ENCODE data around the gene ARRB1.
"Not testable (repeated sequence)": the region's sequence is repeated elsewhere in the genome, so short reads cannot be mapped to it uniquely, and the experiment has no call there.

Gene ARRB1

DNA sequence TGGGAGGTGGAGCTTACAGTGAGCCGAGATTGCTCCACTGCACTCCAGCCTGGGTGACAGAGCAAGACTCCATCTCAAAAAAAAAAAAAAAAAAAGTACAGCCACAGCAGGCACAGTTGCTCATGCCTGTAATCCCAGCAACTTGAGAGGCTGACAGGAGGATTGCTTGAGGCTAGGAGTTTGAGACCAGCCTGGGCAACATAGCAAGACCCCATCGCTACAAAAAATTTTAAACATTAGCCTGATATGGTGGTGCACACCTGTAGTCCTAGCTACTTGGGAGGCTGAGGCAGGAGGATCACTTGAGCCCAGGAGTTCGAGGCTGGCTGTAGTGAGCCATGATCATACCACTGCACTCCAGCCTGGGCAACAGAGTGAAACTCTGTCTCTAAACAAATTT lies 76.7 kb downstream of the ARRB1 start:
- not testable (repeated sequence) for DNase-seq (ENCODE audit: low read depth)

DNA sequence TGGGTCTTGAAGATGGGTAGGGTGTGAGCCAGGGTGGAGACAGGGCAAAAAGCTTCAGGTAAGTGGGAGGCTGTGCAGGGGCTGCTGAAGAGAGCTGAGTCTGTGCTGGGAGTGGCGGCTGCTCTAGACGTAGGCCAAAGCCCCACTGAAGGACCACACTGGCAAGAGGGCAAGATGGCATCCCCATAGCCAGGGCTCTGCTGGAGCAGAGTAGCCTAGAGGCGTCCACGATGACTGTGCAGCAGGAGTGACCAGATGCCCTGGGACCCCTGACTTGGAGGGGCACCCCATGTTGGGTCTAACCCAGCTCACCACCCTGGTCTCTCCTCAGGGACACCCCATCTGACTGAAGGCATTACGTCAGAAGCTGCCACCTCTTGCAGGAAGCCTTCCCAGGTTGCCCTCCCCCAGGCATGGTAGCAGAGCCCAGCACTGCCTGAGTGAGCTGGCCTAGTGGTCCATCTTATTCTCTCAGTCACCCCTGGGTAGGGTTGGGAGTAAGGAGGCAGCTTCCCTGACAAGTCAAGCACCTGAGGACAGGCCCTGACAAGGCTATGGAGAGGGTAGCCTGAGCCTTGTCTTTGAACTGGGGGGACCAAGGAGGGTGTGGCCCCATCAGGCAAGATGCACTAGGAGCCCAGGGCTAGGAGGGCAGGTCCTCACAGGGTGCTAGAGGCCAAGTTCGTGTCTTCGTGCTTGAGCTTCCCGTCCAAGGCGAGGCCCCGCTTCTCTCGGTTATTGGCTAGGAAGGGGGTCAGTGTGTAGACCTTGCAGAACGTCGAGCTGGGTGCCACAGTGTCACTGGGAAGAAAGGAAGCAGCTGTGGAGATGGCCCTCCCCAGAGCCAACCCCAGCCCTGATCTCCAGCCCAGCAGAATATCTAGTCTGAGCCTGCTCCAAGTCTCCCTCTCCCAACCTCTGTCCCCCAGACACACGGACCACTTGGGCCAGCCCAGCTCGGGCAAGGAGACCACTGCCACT lies 77.8 kb downstream of the ARRB1 start:
- DNase-seq (ENCODE audit: low read depth): no peak

DNA sequence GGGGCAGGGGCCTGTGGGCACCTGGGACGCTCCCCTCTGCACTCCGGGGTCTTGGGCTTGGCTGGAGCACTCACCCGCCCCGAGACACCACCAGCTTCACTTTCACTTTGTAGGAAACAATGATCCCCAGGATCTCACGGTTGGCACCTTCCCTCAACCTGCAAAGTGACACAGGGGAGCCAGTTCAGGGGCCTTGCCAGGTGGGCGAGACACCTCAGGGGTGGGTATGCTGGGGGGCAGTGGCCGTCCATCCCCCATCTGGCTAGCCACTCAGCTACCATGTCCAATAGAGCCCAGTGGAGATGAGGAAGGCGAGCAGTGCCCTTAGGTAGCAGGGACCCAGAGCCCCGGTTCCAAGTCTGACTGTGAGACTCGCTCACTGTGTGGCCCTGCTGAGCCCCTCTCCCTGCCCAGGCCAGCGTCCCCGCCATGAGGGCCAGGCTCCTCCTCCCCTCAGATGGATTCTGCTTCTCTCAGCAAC lies 78.6 kb downstream of the ARRB1 start:
- no peak for DNase-seq (ENCODE audit: low read depth)

DNA sequence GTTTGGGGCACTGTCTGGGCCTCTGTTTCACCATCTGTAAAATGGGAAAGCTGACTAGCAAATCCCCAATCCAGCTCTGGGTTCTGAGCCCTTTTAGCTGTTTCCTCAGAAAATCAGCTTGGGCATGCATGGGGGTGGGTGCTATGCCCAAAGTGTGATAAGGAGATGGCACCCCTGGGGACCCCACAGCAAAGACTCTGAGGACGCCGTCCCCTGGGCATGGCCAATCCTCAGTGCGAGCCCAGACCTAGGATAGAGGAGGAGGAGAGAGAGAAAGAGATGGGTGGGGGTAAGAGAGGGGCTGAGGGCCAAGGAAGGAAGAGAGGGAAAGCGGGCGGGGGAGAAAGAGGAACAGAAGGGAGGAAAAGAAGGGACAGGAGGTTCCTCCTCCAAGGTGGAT lies 79.1 kb downstream of the ARRB1 start:
- DNase-seq (ENCODE audit: low read depth): no peak

DNA sequence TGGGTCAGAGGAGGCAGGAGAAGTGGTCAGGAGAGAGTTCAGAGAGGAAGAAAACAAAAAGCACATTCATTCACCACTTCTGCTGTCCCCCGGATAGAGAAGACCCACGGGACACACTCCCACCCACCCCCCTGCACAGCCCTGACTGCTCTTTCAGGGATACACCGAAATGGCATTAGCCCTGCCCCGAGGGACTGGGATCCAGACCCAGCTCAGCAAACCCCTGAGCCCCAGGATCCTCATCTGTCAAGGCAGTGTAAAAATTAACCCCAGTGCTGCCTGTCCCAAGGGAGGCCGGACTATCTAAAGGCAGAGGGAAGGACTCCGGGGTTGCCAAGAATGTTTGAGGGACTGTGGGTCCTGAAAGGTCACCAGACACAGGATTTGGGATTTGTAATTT lies 79.7 kb downstream of the ARRB1 start:
- DNase-seq (ENCODE audit: low read depth): no peak

DNA sequence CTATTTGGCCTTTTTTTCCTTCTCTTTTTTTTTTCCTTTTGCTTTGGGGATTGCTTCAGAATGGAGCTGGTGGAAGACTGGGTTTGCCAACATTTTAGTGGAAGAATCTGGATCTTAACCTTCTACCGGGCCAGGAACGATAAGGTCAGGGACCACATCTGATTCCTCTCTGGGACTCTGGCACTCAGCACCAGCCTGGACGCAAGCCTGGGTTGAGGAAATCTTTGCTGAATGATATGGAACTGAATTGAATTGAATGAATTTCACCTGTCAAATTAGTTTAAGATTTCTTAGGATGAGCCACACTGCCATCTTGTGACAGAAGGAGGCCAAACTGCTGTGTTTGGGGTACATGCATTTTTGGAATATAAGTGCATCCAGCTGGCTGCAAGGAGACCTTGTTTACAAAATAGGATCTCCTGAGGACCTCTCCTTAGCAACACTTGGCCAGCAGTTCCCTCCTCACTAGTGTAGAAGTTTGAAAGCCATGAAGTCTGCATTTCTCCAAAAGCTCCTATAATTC lies 80.5 kb downstream of the ARRB1 start:
- no peak for DNase-seq (ENCODE audit: low read depth)

DNA sequence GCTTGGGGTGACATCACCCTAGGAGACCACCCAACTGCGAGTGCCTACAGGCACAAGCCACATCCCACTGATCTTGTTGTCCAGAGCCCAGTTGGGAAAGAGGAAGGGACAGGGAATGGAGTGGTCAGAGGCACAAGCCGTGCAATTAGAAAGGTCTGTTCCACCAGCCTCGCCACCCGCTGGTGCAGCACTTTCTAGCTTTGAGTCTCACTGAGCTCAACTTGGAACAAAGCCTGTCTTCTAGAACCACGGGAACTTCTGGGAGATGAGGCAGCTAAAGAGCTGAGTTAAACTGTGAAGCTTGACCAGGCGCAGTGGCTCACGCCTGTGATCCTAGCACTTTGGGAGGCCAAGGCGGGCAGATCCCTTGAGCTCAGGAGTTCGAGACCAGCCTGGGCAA lies 81.6 kb downstream of the ARRB1 start:
- no peak for DNase-seq (ENCODE audit: low read depth)

DNA sequence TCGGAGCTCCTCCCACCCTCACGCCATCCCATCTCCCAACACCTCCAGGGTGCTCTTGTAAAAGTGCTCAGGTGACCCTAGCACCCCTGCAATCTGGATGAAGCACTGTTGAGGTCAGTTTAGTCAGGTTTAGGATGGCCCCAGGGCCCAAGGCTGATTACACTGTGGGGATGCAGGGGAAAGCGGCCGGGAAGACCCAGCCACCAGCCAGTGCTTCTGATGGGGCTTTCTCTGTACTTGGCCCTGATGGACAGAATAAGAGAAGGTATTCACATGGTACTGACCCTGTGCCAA lies 82.1 kb downstream of the ARRB1 start:
- DNase-seq (ENCODE audit: low read depth): no peak

DNA sequence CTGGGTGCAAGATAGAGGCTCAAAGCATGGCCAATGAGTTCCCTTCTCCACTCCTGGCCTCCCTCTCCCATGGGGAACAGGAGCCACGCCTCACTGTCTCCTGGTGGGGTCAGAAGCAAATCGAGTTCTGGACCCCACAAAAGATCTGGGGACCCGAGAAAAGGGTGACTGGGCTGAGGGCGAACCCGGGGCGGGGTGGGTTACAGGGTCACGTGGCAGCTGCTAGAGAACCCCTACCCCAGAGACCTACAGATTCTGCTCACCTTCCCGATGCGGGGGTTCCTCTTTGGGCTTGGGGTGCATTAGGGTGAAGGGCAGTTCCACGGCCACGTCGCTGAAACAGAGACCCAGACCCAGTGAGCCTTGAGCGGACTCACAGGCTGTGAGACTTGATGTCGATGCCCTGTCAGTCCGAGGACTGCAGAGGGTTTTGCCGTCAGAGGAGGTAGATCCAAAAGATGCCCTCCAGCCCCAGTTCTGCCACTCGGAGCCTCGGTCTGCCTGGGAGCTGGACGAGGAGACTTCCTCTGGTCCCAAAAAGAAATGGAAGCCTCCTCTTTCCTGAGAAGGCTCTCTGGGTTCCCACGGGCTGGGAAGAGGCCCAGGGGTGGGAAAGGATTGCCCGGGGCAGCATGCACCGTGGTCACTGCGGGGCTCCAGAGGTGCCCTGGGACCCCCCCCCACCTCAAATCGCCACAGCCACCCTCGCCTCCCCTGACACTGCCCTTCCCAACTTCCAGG lies 82.7 kb downstream of the ARRB1 start:
- DNase-seq (ENCODE audit: low read depth): no peak

DNA sequence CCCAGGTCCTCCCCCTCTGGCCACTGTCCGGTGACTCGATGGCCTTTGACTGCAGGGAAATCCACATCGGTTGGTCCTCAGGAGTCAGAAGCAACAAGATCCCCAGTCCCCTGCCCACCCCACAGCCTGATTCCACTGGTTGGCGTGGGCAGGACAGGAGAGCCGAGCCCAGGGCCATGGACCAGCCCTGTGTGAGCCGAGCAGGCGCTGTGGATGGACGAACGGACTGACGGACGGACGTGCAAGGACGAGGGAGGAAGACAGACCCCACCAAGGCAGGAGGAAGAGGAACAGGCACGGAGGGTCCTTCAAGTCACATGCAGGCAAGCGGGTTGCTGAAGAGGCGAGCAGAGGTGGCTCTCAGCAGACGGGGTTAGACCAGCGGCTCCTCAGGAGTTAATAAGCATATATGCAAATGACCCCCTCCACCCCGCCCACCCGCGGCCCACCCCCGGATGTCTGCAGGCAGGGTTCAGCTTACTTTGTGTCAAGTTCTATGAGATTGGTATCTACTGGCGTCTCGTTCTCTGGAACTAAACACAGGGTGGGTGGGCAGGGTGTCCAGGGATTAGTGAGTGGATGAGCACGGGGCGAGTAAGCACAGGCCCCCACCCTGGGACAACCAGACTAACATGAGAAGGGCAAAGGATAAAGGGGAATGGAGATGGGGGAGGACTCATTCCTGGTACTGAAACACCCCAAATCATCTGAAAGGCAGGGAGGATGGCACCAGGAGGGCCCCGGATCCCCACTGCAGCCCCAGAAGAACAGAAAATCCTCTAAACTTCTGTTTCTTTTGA lies 84.1 kb downstream of the ARRB1 start:
- no peak for DNase-seq (ENCODE audit: low read depth)

DNA sequence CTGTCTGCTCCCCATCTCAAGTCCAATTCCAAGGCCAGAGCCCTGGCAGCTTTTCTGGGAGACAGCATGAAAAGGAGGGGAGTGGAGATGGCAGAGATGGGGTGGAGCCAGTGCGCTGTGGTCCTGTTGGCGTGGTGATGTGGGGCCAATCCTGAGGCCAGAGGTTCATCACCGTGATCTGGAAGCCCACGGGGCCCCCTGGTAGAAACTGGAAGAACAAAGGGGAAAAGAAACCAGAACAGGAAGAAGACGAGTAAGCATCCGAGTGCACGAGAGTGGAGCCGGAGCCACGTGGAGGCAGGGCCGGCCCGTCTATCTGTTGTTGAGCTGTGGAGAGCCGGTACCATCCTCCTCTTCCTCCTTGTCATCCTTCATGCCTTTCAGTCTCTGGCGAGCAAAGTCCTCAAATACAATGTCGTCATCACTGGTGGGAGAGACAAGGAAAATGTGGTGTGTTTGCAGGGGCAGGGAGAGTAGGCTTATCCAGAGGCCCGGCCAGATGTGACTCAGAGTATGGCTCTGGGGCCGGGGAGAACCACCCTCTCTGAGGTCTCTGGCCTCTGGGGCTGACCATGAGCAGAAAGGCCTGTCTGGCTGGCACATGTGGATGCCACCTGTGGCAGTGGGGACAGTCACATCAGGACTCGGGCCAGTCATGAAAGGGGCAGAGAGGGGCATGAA lies 85.5 kb downstream of the ARRB1 start:
- DNase-seq (ENCODE audit: low read depth): no peak

DNA sequence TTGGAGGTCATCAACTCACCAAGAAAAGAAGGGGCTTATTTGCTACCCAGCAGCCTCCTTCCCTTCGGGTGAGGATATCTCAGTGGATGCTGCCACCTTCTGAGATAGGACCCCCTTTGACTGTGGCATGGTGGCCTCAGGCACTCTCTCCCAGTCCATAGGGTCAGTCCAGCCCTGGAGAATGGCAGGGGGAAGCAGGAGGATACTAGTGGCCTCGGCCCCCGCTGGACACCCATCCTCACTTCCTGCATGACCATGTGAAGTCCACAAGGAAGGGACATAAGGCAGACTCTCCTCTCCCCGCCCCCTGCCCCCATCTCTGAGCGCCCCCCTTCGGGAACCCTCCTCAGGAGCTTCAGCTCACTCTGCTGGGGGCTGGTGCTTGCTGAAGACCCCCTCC lies 86.5 kb downstream of the ARRB1 start:
- no peak for DNase-seq (ENCODE audit: low read depth)

DNA sequence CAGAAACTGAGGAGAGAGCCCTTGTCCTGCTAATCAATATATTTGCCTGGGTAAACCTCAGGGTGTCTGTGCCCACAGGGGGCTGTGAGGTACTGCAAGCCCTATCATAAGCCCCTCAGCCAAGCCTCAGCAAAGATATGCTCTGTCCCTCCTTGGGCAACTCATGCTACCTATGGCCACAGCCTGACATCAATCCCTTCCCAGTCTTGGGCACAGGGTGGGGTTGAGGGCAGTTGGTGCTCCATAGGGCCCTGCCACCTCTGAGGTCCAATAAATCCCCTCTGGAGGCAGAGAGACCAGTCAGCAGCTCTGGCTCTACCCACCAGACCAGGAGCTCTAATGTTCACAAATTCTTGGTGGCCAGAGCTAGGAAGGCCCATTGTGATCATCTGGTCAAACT lies 87.1 kb downstream of the ARRB1 start:
- no peak for DNase-seq (ENCODE audit: low read depth)

DNA sequence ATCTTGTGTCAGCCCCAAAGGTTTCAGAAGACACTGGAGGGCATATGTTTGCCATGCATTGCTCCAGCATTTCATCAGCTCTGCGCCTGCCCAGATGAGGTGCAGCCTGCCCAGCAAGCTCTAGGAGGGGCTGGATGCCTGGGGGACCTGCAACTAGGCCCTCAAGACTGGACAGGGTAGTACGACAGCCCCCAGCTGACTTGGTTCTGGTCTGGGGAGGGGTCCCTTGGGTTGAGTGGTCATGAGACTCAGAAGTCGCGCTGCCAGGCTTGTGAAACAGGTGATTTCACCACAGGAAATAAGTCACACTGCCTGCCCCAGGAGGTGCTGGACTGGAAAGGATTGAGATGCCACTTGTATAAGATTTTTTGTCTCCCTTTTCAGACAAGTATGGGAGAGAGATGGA lies 87.5 kb downstream of the ARRB1 start:
- no peak for DNase-seq (ENCODE audit: low read depth)

DNA sequence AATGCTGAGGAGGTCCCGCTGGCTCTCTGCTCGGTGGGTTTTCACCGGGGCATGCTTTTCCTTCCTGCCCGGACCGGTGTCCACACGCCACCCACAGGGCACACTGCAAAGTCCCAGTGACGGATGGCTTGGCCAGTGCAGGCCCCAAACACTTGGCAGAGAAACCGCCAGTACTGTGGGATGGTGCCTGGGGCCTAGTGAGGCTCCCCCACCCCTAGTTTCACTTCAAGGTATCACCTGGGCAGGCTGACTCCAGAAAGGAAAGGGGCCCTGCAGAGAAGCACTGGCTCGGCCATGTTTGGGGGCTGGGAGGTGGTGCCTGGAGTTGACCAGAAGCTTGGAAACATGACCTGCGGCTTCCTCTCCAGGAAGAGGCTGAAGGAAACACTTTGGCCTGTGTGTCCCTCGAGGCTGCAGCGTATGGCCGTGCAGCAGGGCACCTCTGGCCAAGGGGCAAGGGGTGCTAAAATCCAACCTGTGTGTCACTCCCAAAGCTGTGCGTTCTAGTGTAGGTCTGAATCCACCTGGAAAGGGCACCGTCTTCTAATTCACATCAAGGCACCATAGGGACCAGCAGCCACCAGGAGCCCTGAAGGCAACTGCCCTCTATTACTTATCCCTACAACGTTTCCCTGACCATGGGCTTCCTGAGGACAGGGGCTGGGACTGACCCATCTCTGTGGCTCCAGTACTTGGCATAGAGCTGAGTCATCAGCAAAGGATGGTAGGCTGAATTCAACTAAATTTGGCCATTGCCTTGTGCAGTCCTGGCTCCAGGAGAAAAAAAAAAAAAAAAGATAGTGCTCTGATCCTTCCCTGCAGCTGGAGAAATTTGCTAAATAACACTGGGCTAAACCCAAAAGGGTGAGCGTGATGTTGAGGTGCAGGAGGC lies 88.3 kb downstream of the ARRB1 start:
- DNase-seq (ENCODE audit: low read depth): no peak

DNA sequence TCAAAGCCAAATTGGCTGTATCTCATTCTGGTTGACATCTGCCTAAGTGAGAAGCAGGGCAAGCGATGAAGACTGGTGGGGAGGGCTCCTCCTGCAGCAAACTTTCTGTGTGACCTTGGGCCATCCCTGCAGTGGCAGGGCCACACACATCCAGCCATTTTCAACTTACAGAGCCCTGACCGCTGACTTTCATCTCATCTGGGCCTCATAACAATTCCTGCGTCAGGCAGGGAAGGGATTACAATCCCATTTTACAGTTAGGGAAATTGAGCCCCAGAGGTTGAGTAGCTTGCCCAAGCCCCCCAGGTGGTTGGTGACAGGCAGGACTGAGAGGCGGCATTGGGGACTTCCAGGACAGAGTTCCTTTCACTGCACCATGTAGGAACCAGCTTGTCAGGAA lies 89.0 kb downstream of the ARRB1 start:
- no peak for DNase-seq (ENCODE audit: low read depth)

DNA sequence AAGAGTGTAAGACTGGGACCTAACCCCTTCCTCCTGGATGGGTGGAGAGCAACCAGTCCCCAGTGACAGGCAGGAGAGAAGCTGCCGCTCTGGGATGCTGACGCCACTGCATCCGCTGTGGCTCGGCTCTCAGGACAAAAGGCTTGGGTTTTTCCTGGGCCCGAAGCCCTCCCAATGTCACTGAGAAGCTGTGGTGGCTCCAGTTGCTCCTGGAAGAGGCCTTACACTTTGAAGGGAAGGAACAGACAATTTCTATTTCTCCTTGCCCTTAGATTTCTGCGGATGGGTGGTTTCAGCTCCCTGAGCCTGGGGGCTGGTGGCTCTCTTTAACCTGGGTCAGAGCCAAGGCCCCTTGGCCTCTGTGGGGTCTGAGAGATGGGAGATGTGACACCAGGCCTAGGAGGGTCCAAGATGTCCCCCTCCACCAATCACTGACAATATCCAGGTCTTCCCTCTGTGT lies 89.5 kb downstream of the ARRB1 start:
- DNase-seq (ENCODE audit: low read depth): no peak

DNA sequence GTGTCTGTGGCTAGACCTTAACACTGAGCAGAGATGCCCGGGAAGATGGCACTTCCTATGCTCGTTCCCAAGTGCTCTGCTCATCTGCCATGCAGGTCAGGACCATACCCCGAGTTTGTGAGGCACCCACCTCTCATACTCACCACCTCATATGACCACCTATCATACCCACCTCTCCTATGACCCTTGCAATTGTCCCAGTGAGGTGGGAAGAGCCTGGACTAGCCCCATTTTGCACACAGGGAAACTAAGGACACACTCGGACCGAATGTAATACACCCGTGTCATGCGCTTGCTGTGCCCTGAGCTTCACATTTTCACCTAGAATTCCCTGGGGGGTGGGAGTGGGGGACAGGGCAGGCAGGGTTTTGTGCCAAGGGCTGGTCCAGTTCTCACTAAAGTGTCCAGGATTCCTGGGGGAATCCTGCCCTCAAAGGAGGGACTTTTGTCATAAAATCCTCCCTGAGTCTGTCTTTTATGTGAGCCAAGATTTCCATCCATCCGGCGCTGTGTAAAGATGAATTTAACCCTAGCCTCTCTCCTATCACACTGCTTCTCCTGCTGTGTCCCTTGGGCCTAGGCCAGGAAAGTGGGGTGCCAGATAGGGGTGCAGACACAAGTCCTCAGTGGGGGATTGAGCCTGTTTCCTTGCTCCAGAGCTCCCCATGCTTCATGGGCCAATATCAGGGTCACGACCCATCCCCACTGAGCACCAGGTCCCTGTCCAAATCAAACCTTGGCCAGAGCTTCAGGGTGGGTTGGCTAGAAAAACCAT lies 90.9 kb downstream of the ARRB1 start:
- no peak for DNase-seq (ENCODE audit: low read depth)

DNA sequence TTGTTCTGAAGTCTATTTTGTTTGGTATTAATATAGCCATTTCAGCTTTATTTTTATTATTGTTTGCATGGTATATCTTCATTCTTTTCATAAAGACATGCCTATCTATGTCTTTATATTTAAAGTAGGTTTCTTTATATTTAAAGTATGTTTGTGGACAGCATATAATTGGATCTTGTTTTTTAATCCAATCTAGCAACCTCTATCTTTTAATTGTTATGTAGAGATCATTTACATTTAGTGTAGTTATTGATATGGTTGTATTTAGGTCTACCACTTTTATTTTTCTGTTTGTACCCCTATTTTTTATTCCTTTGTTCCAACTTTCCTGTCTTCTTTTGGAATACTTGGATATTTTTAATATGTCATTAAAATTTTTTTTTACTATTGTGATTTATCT lies 97.1 kb downstream of the ARRB1 start:
- DNase-seq (ENCODE audit: low read depth): no peak

DNA sequence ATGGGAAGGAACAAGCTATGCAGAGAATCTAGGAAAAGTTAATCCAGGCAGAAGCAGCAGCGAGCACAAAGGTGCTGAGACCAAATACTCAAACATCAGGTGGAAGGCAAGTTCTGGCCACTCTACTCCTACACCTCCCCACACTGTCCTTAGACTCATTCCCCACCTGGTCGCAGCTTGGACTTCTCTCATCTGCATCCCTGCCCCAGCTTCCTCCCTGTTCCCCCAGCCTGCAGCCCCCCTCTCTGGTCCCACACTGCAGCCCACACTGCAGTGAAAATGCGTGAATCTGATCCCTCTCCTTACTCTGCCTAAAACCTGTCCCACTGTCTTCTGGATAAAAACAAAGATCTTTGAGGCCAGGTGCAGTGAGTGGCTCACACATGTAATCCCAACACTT lies 101.8 kb downstream of the ARRB1 start:
- no peak for DNase-seq (ENCODE audit: low read depth)

Data from stimulated activated CD8-positive, alpha-beta memory T cell treated with anti-CD3 and anti-CD28 coated beads, Interleukin-4, amount 100 ng/mL, for 24 hours (primary cell).